DND-41 (cell line): ENCODE results near the gene ZBTB11.

Experiments
- EZH2 ChIP-seq: IDR thresholded peaks from 3 replicates; pipeline ENCODE4 v1.6.1; 2012; ENCODE audit warnings: borderline replicate concordance, low read depth, mild to moderate bottlenecking, moderate library complexity, low read length, inconsistent platforms; ENCODE audit not compliant: severe bottlenecking
- TF ChIP-seq, protein P1 (sequence below): IDR thresholded peaks from 2 replicates; pipeline ENCODE4 v1.5.1; 2012; ENCODE audit warnings: borderline replicate concordance, low read length, moderate library complexity, mild to moderate bottlenecking; ENCODE audit not compliant: poor library complexity, severe bottlenecking; ENCODE audit errors: extremely low read depth

DNA sequence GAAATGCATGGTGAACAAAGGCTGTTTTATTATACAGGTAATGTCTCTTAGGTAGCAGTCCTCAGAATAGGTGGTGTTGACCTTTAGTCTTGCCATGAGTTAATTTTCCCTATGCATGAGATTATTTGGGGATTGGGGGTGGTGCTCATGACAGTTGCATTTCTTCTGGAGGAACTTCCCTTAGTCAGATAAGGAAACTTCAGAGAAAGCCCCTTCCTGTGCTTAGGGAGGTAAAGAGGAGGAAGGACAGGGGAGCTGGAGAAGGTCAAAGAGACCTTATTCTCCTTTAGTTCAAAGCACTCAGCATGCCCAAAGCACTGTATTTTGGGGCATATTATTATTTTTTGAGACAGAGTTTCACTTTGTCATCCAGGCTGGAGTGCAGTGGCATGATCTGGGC, 47.7 kb downstream of the ZBTB11 start:
- TF ChIP-seq, protein P1, sequence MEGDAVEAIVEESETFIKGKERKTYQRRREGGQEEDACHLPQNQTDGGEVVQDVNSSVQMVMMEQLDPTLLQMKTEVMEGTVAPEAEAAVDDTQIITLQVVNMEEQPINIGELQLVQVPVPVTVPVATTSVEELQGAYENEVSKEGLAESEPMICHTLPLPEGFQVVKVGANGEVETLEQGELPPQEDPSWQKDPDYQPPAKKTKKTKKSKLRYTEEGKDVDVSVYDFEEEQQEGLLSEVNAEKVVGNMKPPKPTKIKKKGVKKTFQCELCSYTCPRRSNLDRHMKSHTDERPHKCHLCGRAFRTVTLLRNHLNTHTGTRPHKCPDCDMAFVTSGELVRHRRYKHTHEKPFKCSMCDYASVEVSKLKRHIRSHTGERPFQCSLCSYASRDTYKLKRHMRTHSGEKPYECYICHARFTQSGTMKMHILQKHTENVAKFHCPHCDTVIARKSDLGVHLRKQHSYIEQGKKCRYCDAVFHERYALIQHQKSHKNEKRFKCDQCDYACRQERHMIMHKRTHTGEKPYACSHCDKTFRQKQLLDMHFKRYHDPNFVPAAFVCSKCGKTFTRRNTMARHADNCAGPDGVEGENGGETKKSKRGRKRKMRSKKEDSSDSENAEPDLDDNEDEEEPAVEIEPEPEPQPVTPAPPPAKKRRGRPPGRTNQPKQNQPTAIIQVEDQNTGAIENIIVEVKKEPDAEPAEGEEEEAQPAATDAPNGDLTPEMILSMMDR, result no peak
- no peak for TF ChIP-seq EZH2
